Measurements from ENCODE around the gene PTPRN2.

DNA sequence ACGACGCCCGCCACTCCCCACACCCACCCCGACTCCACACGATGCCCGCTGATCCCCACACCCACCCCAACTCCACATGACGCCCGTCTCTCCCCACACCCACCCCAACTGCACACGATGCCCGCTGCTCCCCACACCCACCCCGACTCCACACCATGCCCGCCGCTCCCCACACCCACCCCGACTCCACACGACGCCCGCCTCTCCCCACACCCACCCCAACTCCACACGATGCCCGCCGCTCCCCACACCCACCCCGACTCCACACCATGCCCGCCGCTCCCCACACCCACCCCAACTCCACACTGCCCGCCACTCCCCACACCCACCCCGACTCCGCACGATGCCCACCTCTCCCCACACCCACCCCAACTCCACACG lies 933.8 kb downstream of the PTPRN2 start:
- TF ChIP-seq, protein P1, sequence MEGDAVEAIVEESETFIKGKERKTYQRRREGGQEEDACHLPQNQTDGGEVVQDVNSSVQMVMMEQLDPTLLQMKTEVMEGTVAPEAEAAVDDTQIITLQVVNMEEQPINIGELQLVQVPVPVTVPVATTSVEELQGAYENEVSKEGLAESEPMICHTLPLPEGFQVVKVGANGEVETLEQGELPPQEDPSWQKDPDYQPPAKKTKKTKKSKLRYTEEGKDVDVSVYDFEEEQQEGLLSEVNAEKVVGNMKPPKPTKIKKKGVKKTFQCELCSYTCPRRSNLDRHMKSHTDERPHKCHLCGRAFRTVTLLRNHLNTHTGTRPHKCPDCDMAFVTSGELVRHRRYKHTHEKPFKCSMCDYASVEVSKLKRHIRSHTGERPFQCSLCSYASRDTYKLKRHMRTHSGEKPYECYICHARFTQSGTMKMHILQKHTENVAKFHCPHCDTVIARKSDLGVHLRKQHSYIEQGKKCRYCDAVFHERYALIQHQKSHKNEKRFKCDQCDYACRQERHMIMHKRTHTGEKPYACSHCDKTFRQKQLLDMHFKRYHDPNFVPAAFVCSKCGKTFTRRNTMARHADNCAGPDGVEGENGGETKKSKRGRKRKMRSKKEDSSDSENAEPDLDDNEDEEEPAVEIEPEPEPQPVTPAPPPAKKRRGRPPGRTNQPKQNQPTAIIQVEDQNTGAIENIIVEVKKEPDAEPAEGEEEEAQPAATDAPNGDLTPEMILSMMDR (IDR thresholded peaks at IDR 0.05) = no peak
- TF ChIP-seq POLR2A (IDR thresholded peaks at IDR 0.05) = no peak
